Measurements from ENCODE around the gene ZFYVE28. TPM values are rescaled to one million over a fixed set of nuclear protein-coding genes. Genes with fewer than 3 reads are reported as not detected.

The ZFYVE28 gene
- total and polyA plus RNA-seq, 10 of the 15 experiments (the other 5 are each of a cell fraction or from before 2014, with no cell fraction given): 0.06 to 1.9 (median 0.22) TPM; not detected in 1

GRCh38 chr4:2333356-2333841, 85.0 kb downstream of the ZFYVE28 start:
- ChIA-PET CTCF (no interaction called here), POLR2A (no interaction called here), SMC1A (ENCODE audit: uncharacterized antibody, unreplicated experiment) (no interaction called here), RAD21 (ENCODE audit: unreplicated experiment) (no interaction called here)
- no peaks in the 10 kb centered on the region for H3K9me3 ChIP-seq (replicated peaks; ENCODE audit: control insufficient read depth, insufficient read depth, low read length)
- no peaks in the 10 kb centered on the region for H4K20me1 ChIP-seq (ENCODE audit: control insufficient read depth, insufficient read depth)
- WGBS (ENCODE audit: insufficient coverage, insufficient replicate concordance, low lambda C conversion rate, missing lambda C conversion rate): 1% methylated on average over 18 of the region's 18 CpGs
- FAIRE-seq: no peak
- H3K27ac ChIP-seq (ENCODE audit: control insufficient read depth, insufficient read depth): no peak overlapping the region
- intact Hi-C loops (cut with micrococcal nuclease; ENCODE audit: unreplicated experiment): no loop called here
- in situ Hi-C loops (cut with MboI): no loop called here
- peak; percentile 89 for ATAC-seq
- H2AFZ ChIP-seq (ENCODE audit: control insufficient read depth, low read depth, low read length): no peak overlapping the region
- no peak overlapping the region for H3K9ac ChIP-seq (ENCODE audit: control insufficient read depth, insufficient read depth, low read length)
- peak; percentile 16 for DNase-seq (ENCODE audit: low read depth, low spot score)
- no peaks in the 10 kb centered on the region for H3K36me3 ChIP-seq (ENCODE audit: control insufficient read depth in 2 of 2, insufficient read depth in 2 of 2, low read length in 1 of 2)
- BruUV-seq (replicated peaks): no TSS peak
- peaks cover 8% of the 10 kb centered on the region for H3K4me1 ChIP-seq (ENCODE audit: control insufficient read depth, insufficient read depth, low read length)
- TF ChIP-seq TCF12 (IDR thresholded peaks at IDR 0.05; ENCODE audit: low read depth, low read length): 0 out of 2 replicates have a peak, but pooled peaks have one; percentile 6
- TF ChIP-seq GATAD2B (conservative IDR thresholded peaks at IDR 0.05; ENCODE audit: low read depth): 0 out of 2 replicates have a peak, but pooled peaks have one; percentile 52
- TF ChIP-seq SREBF1 (IDR thresholded peaks at IDR 0.05; ENCODE audit: low read length): no peak
- peak in 1 of 2 experiments; percentile 52; a peak in 1 of 3 replicates for TF ChIP-seq EGR1 (IDR thresholded peaks at IDR 0.05; ENCODE audit: borderline replicate concordance in 1 of 2, low read depth in 2 of 2, low read length in 2 of 2)
- peak; percentile 75 for TF ChIP-seq RUNX3 (IDR thresholded peaks at IDR 0.05; ENCODE audit: low read length)
- peak; percentile 46 to 76; a peak in 2 of 4 replicates for TF ChIP-seq BHLHE40 (IDR thresholded peaks at IDR 0.05; ENCODE audit: borderline replicate concordance in 1 of 2, low read depth in 2 of 2, low read length in 1 of 2)
- no peak for TF ChIP-seq IRF5 (IDR thresholded peaks at IDR 0.05; ENCODE audit: borderline replicate concordance)
- TF ChIP-seq NR2F1 (conservative IDR thresholded peaks at IDR 0.05): peak; percentile 85
- no peak for TF ChIP-seq KDM1A (IDR thresholded peaks at IDR 0.05; ENCODE audit: borderline replicate concordance)
- TF ChIP-seq SPI1 (IDR thresholded peaks at IDR 0.05; ENCODE audit: borderline replicate concordance, insufficient read depth, low read depth, low read length): peak; percentile 61; the same call in 1 of the 2 replicates
- H3K79me2 ChIP-seq (ENCODE audit: control insufficient read depth, insufficient read depth, low read length): no peaks in the 10 kb centered on the region
- peak overlapping the region; percentile 67 for H3K4me2 ChIP-seq (ENCODE audit: control insufficient read depth, insufficient read depth)
- no peaks in the 10 kb centered on the region for H3K27me3 ChIP-seq (replicated peaks in 1 of 2; ENCODE audit: control insufficient read depth in 2 of 2, insufficient read depth in 2 of 2, low read length in 1 of 2)
- H3K4me3 ChIP-seq: no peak overlapping the region

All from GM12878 (cell line).